T47D (cell line): Measurements from ENCODE around the gene NOD1.
"Not testable (repeated sequence)": the region's sequence is repeated elsewhere in the genome, so short reads cannot be mapped to it uniquely, and the experiment has no call there.

Experiments
- DNase-seq, 2 experiments: peaks; one replicate each; pipeline versions ENCODE4 v3.0.0 to v3.0.0-alpha.2; 2011 to 2012; ENCODE audit warnings: low read depth in 1 of 2, low spot score in 1 of 2
- JUND ChIP-seq: IDR thresholded peaks from 2 replicates; pipeline ENCODE4 v1.6.1; 2012; ENCODE audit warnings: low read depth
- in situ Hi-C: cut with HindIII; loops from 2 replicates; pipeline ENCODE4 v1.10.0; 2016; ENCODE audit warnings: low sequenced_read_pairs, low pct_unique_long_range_greater_than_20kb

The NOD1 gene

GRCh38 chr7:30493228-30493627, 14.6 kb upstream of the NOD1 start:
- no peak for DNase-seq
- in situ Hi-C loops: no loop called here

GRCh38 chr7:30491417-30491816, 12.8 kb upstream of the NOD1 start:
- no peak for TF ChIP-seq JUND
- in situ Hi-C loops: no loop called here
- DNase-seq: no peak

More at GRCh38 chr7:30493228-30493627, 14.6 kb upstream of the NOD1 start:
- TF ChIP-seq JUND: no peak

- DNase-seq: no peak
- no peak for TF ChIP-seq JUND
- in situ Hi-C loops: no loop called here
Measured at GRCh38 chr7:30487371-30487770, 8.8 kb upstream of the NOD1 start.

- DNase-seq: no peak
- no peak for TF ChIP-seq JUND
- in situ Hi-C loops: no loop called here
Measured at GRCh38 chr7:30485667-30486066, 7.1 kb upstream of the NOD1 start.

GRCh38 chr7:30481416-30481815, 2.8 kb upstream of the NOD1 start:
- in situ Hi-C loops, DNase-seq: not testable (repeated sequence)

GRCh38 chr7:30479202-30480120, 877 bp upstream of the NOD1 start:
- TF ChIP-seq JUND: no peak
- in situ Hi-C loops: no loop called here
- DNase-seq: peak in 1 of 2 experiments; percentile 41

- DNase-seq: no peak
- in situ Hi-C loops: no loop called here
- TF ChIP-seq JUND: no peak
Measured at GRCh38 chr7:30476459-30477145, 2.0 kb downstream of the NOD1 start.

GRCh38 chr7:30475580-30475979, 3.0 kb downstream of the NOD1 start:
- in situ Hi-C loops: no loop called here
- DNase-seq: no peak
- TF ChIP-seq JUND: no peak

- no peak for TF ChIP-seq JUND
- no peak for DNase-seq
- in situ Hi-C loops: no loop called here
Measured at GRCh38 chr7:30474893-30475292, 3.7 kb downstream of the NOD1 start.

GRCh38 chr7:30474485-30474884, 4.1 kb downstream of the NOD1 start:
- in situ Hi-C loops: no loop called here
- no peak for DNase-seq
- no peak for TF ChIP-seq JUND

GRCh38 chr7:30473903-30474302, 4.7 kb downstream of the NOD1 start:
- no peak for TF ChIP-seq JUND
- in situ Hi-C loops: no loop called here
- DNase-seq: no peak

- in situ Hi-C loops: no loop called here
- DNase-seq: no peak
Measured at GRCh38 chr7:30472784-30473775, 5.5 kb downstream of the NOD1 start.

More at GRCh38 chr7:30472784-30473775, 5.5 kb downstream of the NOD1 start:
- no peak for TF ChIP-seq JUND
